ENCODE data around the gene SYDE2. TPM values are rescaled to one million over a fixed set of nuclear protein-coding genes. Genes with fewer than 3 reads are reported as not detected.

Gene SYDE2
- total RNA-seq, 4 donors from 2014 or later: 30.4 to 115 (median 85.2) TPM

GRCh38 chr1:85243372-85243771, 42.6 kb upstream of the SYDE2 start:
- H3K27ac ChIP-seq: peak overlapping the region in 2 of 4 donors; percentile 29 to 31
- peaks cover 15 to 45% (median 23%) of the 10 kb centered on the region in 3 donors for H3K4me1 ChIP-seq
- H3K4me3 ChIP-seq: no peak overlapping the region
- no peaks in the 10 kb centered on the region for H3K36me3 ChIP-seq
- no peak for ATAC-seq
- TF ChIP-seq POLR2AphosphoS5 (IDR thresholded peaks at IDR 0.05) (no peak), POLR2A (IDR thresholded peaks at IDR 0.05) (no peak), EP300 (IDR thresholded peaks at IDR 0.05) (no peak)
- TF ChIP-seq, protein P1, sequence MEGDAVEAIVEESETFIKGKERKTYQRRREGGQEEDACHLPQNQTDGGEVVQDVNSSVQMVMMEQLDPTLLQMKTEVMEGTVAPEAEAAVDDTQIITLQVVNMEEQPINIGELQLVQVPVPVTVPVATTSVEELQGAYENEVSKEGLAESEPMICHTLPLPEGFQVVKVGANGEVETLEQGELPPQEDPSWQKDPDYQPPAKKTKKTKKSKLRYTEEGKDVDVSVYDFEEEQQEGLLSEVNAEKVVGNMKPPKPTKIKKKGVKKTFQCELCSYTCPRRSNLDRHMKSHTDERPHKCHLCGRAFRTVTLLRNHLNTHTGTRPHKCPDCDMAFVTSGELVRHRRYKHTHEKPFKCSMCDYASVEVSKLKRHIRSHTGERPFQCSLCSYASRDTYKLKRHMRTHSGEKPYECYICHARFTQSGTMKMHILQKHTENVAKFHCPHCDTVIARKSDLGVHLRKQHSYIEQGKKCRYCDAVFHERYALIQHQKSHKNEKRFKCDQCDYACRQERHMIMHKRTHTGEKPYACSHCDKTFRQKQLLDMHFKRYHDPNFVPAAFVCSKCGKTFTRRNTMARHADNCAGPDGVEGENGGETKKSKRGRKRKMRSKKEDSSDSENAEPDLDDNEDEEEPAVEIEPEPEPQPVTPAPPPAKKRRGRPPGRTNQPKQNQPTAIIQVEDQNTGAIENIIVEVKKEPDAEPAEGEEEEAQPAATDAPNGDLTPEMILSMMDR (IDR thresholded peaks at IDR 0.05): peak in 2 of 4 experiments; percentile 14 to 16
- H3K27me3 ChIP-seq: no peaks in the 10 kb centered on the region
- no peaks in the 10 kb centered on the region for H3K9me3 ChIP-seq

- ATAC-seq: no peak
- H3K36me3 ChIP-seq: no peaks in the 10 kb centered on the region
- peaks cover 15 to 43% (median 23%) of the 10 kb centered on the region in 3 donors for H3K4me1 ChIP-seq
- no peak overlapping the region for H3K4me3 ChIP-seq
- no peak for TF ChIP-seq POLR2A (IDR thresholded peaks at IDR 0.05)
- no peak for TF ChIP-seq EP300 (IDR thresholded peaks at IDR 0.05)
- no peaks in the 10 kb centered on the region for H3K9me3 ChIP-seq
- WGBS, 2 donors (ENCODE audit: low coverage in 1 of 2): 0% methylated on average over 1 of the region's 1 CpG
- H3K27ac ChIP-seq: peak overlapping the region; percentile 32 to 71 (median 50)
- no peaks in the 10 kb centered on the region for H3K27me3 ChIP-seq
Observed at GRCh38 chr1:85240643-85241042, 39.8 kb upstream of the SYDE2 start.

DNA sequence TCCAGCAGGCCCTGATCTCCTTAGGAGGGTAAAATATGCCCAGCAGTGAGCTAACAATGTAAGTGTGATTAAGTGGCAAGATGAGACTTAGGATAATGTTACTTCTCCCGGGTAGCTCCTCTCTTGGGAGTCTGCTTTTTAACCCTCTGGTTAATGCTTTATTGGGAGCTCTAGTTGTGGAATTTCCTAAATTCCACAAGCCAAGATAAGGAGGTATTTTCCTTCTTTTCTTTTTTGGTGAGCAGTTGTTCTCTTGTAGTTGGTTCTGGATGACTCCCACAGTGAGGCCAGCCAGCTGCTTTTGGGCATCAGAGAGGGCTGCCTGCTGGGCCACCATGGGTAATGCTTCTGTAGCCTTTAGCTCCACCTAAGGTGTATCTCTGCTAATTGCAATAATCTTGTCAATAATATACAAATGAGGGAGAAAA, 39.4 kb upstream of the SYDE2 start:
- peak; percentile 22 for ATAC-seq
- no peak overlapping the region for H3K4me3 ChIP-seq
- TF ChIP-seq EP300 (IDR thresholded peaks at IDR 0.05): no peak
- TF ChIP-seq, protein P1 (IDR thresholded peaks at IDR 0.05): peak in 2 of 4 experiments; percentile 12 to 24
- no peak for TF ChIP-seq POLR2A (IDR thresholded peaks at IDR 0.05)
- TF ChIP-seq POLR2AphosphoS5 (IDR thresholded peaks at IDR 0.05): no peak
- no peaks in the 10 kb centered on the region for H3K36me3 ChIP-seq
- H3K27me3 ChIP-seq: no peaks in the 10 kb centered on the region
- H3K4me1 ChIP-seq: peaks cover 12 to 39% (median 20%) of the 10 kb centered on the region in 3 donors
- no peaks in the 10 kb centered on the region for H3K9me3 ChIP-seq
- 13 to 30% methylated on average over 1 of the region's 1 CpG for WGBS, 2 donors (ENCODE audit: low coverage in 1 of 2)
- H3K27ac ChIP-seq: peak overlapping the region; percentile 32 to 71 (median 50)

- no peaks in the 10 kb centered on the region for H3K27me3 ChIP-seq
- H3K4me3 ChIP-seq: no peak overlapping the region
- no peak for ATAC-seq
- H3K27ac ChIP-seq: no peak overlapping the region
- no peaks in the 10 kb centered on the region for H3K36me3 ChIP-seq
- 68 to 69% methylated on average over 1 of the region's 1 CpG for WGBS, 2 donors (ENCODE audit: low coverage in 1 of 2)
- H3K9me3 ChIP-seq: no peaks in the 10 kb centered on the region
- peaks cover 5 to 16% (median 6%) of the 10 kb centered on the region in 3 donors for H3K4me1 ChIP-seq
- no peak for TF ChIP-seq EP300 (IDR thresholded peaks at IDR 0.05)
- TF ChIP-seq POLR2AphosphoS5 (IDR thresholded peaks at IDR 0.05): no peak
- TF ChIP-seq, protein P1 (IDR thresholded peaks at IDR 0.05): no peak
- TF ChIP-seq POLR2A (IDR thresholded peaks at IDR 0.05): no peak
Observed at GRCh38 chr1:85237613-85238012, 36.8 kb upstream of the SYDE2 start.

DNA sequence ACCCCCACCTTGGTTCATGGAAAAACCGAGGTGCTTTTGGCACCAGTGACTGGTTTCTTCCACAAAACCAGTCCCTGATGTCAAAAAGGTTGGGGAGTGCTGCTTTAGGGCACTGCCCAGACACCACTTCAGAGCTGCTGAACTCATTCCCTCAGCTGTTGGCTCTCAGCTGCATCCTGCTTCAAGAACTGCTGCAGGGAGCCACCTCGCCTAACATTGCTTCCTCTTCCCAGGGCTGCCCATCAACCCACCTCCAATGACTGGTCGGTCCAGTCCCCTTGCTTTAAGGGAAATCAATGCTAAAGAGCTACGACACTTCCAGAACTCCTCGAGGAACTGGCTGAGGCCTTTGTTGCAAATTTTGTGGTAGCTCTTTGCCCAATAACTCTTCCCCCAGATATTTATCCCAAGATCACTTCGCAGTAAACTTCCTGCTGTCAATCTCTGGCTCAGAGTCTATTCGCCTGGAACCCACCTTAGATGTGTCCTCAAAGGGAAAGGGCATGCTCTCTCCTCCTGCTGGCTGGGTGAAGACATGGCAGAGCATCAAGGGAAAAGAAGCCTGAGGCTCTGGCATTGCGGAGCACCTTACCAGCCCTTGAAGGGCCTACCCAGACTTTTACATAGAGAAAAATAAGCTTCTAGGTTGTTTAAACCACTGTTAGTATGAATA, 29.6 kb upstream of the SYDE2 start:
- no peak for ATAC-seq
- 83 to 96% methylated on average over 8 of the region's 8 CpGs for WGBS, 2 donors (ENCODE audit: low coverage in 1 of 2)

More for the DNA sequence above, 29.6 kb upstream of the SYDE2 start:
- no peaks in the 10 kb centered on the region for H3K27me3 ChIP-seq
- no peaks in the 10 kb centered on the region for H3K9me3 ChIP-seq
- peaks cover 0 to 22% (median 3%) of the 10 kb centered on the region in 3 donors for H3K4me1 ChIP-seq
- TF ChIP-seq, protein P1 (IDR thresholded peaks at IDR 0.05): no peak
- TF ChIP-seq POLR2AphosphoS5 (IDR thresholded peaks at IDR 0.05): no peak
- TF ChIP-seq EP300 (IDR thresholded peaks at IDR 0.05): no peak
- TF ChIP-seq POLR2A (IDR thresholded peaks at IDR 0.05): no peak
- H3K27ac ChIP-seq: no peak overlapping the region
- no peaks in the 10 kb centered on the region for H3K36me3 ChIP-seq
- no peak overlapping the region for H3K4me3 ChIP-seq
